ENCODE data around the gene ATP11C.

ATP11C gene

DNA sequence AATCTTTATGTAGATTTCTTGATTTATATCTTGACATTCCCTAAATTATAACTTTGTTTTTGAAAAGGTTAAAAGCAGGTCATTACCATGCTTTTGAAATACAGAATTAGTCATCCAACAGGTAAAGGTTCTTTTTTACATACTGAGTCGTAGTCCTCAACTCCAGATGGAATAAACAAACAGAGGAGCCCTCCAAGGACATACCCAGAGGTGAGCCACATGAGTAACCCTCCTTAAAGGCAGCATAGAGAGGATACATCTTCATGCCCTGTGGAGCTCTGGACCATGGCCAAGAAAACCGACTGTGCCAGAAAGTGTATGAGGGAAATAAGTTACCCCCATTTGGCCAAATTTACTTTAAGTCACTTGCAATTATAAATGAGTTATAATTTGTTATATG lies 129.6 kb downstream of the ATP11C start:
- no peak for DNase-seq (ENCODE audit: low read depth)

GRCh38 chrX:139802048-139802447 lies 130.8 kb downstream of the ATP11C start:
- no peak for DNase-seq (ENCODE audit: low read depth)

- DNase-seq (ENCODE audit: low read depth), result no peak
Observed at GRCh38 chrX:139801397-139801813, 131.4 kb downstream of the ATP11C start.

- no peak for DNase-seq (ENCODE audit: low read depth)
Observed at GRCh38 chrX:139798701-139799100, 134.2 kb downstream of the ATP11C start.

DNA sequence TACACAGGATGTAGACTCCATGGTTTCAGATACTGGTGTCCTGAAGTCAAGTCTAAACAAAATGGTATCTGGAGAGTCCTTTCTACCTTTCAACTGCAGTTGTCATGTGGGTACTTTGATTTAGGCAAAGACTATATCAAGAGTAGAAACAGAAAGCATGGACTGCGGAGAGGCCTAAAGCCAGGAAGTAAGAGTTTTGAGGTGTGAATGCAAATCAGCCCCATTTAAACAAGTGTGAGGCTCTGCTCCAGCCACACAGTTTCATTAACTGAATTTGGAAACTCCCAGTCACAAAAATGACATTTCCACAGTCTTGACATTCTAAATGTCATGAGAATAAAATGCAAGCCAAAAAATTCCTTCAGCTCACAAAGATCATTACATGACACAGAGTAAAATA lies 137.7 kb downstream of the ATP11C start:
- DNase-seq (ENCODE audit: low read depth), result no peak

DNA sequence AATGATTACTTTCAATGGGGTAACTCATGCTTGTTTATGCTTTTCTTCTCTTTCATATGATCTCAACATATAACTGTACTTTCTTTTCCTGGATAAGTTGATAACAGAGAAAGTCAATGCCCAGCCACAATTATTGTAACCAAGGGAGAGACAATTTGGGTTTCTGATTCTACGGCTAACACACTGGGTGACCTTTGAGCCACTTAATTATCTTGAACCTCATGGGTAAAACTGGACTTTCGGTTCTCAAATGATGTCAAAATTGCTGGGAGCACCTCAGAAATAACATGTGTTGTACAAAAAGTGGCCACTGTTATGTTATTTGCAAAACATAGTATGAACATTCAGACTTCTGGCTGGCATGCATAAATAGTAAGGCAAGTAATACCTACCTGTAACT lies 145.3 kb downstream of the ATP11C start:
- DNase-seq (ENCODE audit: low read depth), result no peak

GRCh38 chrX:139784807-139785206 lies 148.0 kb downstream of the ATP11C start:
- DNase-seq (ENCODE audit: low read depth), result no peak

DNA sequence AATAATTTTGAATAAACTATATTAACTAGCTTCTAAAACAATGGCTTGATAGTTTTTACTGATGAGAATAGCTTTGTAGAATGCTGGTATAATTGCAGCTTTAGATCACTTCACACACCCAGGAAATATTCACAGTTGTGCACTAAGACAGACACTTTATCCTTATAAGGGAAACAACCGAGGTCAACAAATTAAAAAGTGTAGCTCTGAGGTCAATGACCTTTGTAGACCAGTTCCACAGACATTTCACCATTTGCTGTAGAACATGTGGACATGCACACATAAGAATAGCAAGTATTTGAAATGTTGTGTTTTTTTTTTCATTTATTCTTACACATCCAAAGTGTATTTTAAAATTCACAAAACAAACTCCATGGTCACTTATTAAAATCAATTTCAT lies 148.9 kb downstream of the ATP11C start:
- no peak for DNase-seq (ENCODE audit: low read depth)

- DNase-seq (ENCODE audit: low read depth), result no peak
Observed at GRCh38 chrX:139783030-139783429, 149.8 kb downstream of the ATP11C start.

GRCh38 chrX:139776599-139776998 lies 156.3 kb downstream of the ATP11C start:
- no peak for DNase-seq (ENCODE audit: low read depth)

GRCh38 chrX:139770366-139770765 lies 162.5 kb downstream of the ATP11C start:
- DNase-seq (ENCODE audit: low read depth), result no peak

- no peak for DNase-seq (ENCODE audit: low read depth)
Observed at GRCh38 chrX:139766545-139766983, 166.3 kb downstream of the ATP11C start.

DNA sequence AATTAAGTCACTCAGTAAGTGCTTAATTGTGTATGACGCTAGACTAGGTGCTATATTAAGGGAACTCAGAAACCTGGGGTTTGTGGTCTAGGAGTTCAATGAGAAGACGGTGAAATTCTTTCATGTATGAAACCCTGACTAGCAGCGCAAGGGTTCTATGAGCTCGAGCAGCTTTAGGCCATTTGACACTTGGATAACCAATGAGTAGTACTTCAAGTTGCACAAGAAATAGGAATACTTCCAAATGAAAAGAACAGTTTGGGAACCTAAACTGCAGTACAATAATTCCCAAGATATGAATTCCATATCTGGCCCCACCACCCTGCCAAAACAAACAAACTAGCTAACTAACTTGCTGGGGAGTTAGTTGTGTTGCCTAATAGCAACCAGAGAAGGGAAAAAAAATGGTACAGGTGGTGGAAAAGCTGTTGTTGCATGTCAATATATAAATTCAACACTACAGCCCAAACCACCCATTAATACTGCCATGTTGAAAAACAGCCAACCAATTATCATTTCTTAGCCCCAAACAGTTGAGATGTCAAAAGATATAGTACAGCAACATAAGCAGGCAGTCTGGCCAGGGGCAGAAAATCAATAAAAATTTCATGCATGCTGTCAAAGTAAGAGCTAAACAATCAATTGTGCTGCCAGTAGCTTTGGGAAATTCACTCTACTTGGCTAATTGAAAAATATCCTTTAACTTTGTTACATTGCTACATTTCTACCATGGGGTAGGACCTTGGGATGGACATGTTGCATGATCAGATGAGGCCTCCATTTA lies 170.3 kb downstream of the ATP11C start:
- DNase-seq (ENCODE audit: low read depth), result no peak

DNA sequence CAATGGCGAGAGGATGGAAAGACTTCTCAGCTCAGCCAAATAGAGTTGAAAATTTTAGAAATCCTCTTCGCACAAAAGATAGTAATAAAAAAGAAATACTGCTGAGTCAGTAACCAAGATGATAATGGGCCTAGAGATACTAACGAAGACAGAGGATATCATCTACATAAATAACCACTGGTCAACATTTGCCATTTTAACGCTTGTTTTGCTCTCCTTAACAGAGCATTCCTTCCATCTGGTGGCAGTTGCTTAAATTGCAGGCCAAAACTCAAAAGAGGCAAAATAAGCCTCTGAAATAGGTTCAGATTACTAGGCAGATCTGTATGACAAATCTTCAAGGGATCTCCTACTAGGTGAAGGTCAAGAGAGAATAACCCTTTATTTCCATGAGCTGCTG lies 173.2 kb downstream of the ATP11C start:
- DNase-seq (ENCODE audit: low read depth), result no peak

GRCh38 chrX:139758809-139759208 lies 174.0 kb downstream of the ATP11C start:
- DNase-seq (ENCODE audit: low read depth), result no peak

DNA sequence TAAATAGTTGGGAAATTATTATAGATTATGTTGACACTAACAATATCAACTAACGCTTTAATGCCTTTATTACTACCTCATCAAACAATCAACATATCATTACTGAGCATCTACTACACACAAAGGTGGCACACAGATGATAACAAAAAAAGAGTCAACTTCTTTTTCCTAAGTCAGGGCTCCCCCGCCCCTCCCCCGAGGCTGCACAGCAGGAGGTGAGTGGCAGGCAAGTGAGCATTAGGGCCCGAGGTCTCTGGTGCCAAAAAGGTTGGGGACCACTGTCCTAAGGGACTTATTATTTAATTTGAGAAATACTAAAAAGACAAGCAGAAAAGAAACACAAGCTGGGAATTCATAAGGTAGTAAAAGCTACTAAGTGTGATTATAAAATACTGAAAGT lies 174.6 kb downstream of the ATP11C start:
- DNase-seq (ENCODE audit: low read depth), result no peak

DNA sequence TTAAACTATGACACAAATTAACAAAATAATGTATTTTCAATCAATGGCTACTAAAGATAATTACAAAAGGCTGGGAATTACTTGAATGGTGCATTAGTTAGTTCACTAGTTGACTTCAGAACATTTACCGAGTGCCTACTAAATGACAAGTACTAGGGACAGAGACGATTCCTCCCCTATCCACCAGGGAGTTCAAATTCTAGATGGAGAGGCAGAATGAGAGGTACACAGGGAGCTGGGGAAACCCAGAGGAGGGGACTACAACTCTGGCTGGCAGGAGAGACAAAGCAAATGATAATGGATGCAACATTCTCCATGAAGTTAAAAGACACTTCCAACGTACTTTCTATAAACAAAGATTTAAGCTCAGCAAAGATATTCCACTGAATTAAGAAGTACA lies 181.8 kb downstream of the ATP11C start:
- DNase-seq (ENCODE audit: low read depth), result no peak

DNA sequence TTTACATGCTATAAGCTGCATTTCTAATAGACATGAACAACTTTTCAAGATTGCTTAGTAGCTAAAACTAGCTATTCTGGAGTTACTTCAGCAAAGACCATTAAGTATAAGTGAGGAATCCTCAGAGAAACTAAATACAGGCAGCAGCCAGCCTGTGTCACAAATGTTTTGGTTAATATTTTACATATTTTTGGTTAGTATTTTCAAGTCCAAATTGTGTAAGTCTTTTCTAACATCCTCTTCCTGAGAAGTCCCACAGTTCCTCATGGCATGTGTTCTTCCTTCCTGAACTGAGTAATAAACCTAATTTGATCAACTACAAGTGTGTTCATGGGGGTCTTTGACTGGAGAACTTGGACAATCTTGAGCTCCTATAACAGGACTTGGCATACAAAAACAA lies 182.5 kb downstream of the ATP11C start:
- no peak for DNase-seq (ENCODE audit: low read depth)

DNA sequence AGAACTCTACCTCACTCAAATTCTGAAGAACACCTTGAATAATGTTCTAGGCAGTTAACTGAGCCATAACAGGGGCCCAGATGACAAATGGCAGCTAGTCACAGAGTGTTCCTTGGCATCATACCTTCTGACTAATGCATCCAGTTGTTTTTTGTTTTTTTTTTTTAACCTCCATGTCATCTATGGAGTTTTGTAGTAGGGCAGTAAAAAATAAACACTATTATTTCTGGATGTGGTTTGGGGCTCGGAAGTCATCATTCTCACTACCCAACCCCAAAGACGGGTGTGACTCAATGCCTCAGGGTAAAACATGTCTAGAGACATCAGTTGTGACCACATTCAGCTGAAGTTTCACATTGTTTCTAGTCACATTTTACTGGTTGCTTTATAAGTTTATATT lies 193.7 kb downstream of the ATP11C start:
- no peak for DNase-seq (ENCODE audit: low read depth)

GRCh38 chrX:139738581-139738980 lies 194.3 kb downstream of the ATP11C start:
- DNase-seq (ENCODE audit: low read depth), result no peak

DNA sequence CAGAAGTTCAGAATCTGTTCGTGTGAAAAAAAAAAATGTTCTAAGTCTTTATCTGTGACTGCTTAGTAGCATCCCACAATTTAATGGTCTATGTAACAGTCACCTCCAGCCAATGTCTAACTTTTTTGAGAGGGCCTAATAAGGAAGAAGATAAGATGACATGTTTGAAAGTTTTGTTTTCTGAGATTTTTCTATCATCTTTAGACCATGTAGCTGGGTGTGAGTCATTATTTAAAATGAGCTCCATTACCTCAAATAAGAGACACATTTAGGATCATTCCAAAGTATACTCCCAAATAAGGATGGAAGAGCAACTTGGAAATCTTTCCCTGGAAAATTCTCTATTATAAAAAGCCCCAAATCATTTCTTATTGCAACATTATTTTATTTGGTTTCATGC lies 196.7 kb downstream of the ATP11C start:
- DNase-seq (ENCODE audit: low read depth), result no peak

DNA sequence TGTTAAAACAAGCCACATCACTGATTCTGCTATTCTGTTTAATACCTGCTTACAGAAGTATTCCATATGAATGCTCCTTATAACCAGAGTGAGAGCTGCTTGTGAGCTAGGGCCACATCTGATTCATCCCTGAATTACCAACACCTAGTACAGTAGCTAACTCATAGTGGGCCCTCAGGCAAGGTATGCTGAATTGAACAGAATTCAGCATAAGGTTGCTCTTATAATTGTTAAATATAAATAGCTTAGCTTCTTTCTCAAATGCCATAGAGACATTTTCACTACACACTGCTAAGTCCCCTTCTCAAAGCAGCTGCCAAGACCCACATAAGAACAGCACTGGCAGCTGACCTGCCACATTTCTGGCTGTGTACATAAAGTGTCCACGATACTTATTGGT lies 197.9 kb downstream of the ATP11C start:
- no peak for DNase-seq (ENCODE audit: low read depth)

GRCh38 chrX:139725720-139726119 lies 207.1 kb downstream of the ATP11C start:
- no peak for DNase-seq (ENCODE audit: low read depth)

DNA sequence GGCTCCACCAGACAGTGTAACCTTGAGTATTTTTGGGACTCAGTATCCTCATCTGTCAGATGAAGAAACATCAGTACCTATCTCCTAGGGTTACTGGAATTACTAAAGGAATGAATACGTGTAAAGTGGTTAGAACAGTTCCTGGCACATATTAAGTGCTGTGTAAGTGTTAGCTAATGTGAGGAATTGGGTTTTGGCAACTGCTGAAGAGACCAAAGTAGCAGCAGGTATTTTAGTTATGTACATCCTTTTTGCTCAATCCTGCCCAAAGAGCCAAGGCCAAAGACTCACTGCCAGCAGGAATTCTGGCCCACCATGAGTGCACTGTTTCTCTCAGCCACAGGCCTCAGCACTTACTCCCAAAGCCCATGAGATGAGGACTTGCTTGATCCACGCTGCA lies 208.2 kb downstream of the ATP11C start:
- DNase-seq (ENCODE audit: low read depth), result no peak

All from CMK (cell line).